OCI-LY3 (cell line): ENCODE measurements around the gene TSPOAP1.

Experiments used
- CTCF ChIP-seq: fragments of 200-600, 300-600 bp; sonication (generic); IDR thresholded peaks from 2 replicates; pipeline ENCODE4 v1.5.1; 2014; ENCODE audit warnings: antibody characterized with exemption, low read length, low read depth
- EZH2phosphoT487 ChIP-seq: fragments of 200-600 bp; shearing (Covaris generic); IDR thresholded peaks from 2 replicates; pipeline ENCODE4 v1.6.1; 2018; ENCODE audit warnings: antibody characterized with exemption, mixed run types, low read depth

GRCh38 chr17:58312021-58312630 lies 16.5 kb downstream of the TSPOAP1 start:
- TF ChIP-seq CTCF (no peak), EZH2phosphoT487 (no peak)
